ENCODE data around the gene TPTE2.
"Not testable (repeated sequence)": the region's sequence is repeated elsewhere in the genome, so short reads cannot be mapped to it uniquely, and the experiment has no call there.

TPTE2 gene

GRCh38 chr13:19561585-19561984 is 253 bp upstream of the TPTE2 start:
- DNase-seq, result no peak

- DNase-seq, result not testable (repeated sequence)
These were observed 660 bp downstream of the TPTE2 start for GRCh38 chr13:19560672-19561071.

GRCh38 chr13:19559739-19560138 is 1.6 kb downstream of the TPTE2 start:
- not testable (repeated sequence) for DNase-seq

- DNase-seq, result not testable (repeated sequence)
These were observed 4.0 kb downstream of the TPTE2 start for GRCh38 chr13:19557287-19557686.

GRCh38 chr13:19549245-19549644 is 12.1 kb downstream of the TPTE2 start:
- not testable (repeated sequence) for DNase-seq

GRCh38 chr13:19525634-19526033 is 35.7 kb downstream of the TPTE2 start:
- not testable (repeated sequence) for DNase-seq

GRCh38 chr13:19519049-19519448 is 42.3 kb downstream of the TPTE2 start:
- DNase-seq, result no peak

- not testable (repeated sequence) for DNase-seq
These were observed 53.7 kb downstream of the TPTE2 start for GRCh38 chr13:19507623-19508022.

GRCh38 chr13:19460126-19460525 is 101.2 kb downstream of the TPTE2 start:
- not testable (repeated sequence) for DNase-seq

GRCh38 chr13:19439056-19439686 is 122.2 kb downstream of the TPTE2 start:
- not testable (repeated sequence) for DNase-seq

GRCh38 chr13:19437780-19438179 is 123.6 kb downstream of the TPTE2 start:
- DNase-seq, result not testable (repeated sequence)

- DNase-seq, result not testable (repeated sequence)
These were observed 139.1 kb downstream of the TPTE2 start for GRCh38 chr13:19422236-19422635.

- not testable (repeated sequence) for DNase-seq
These were observed 148.8 kb downstream of the TPTE2 start for GRCh38 chr13:19412494-19412893.

- DNase-seq, result not testable (repeated sequence)
These were observed 178.4 kb downstream of the TPTE2 start for GRCh38 chr13:19382746-19383511.

GRCh38 chr13:19382111-19382510 is 179.2 kb downstream of the TPTE2 start:
- no peak for DNase-seq

Measured in NCI-H2029 treated with DMSO at 0.1 percent for 48 hours (cell line).